Nephron (organoid): ENCODE measurements around the gene ADGRL3.

ENCODE experiments used
- H3K27ac Mint-ChIP-seq, 3 experiments: 2 replicates each; pipeline ENCODE4 v1.8.0; 2020; ENCODE audit warnings: mixed read lengths in 3 of 3, mild to moderate bottlenecking in 2 of 3, moderate library complexity in 1 of 3
- H3K27me3 Mint-ChIP-seq: 2 replicates; pipeline ENCODE4 v1.8.0; 2021; ENCODE audit warnings: low read depth, mild to moderate bottlenecking, moderate library complexity, mixed read lengths
- H3K36me3 Mint-ChIP-seq: 2 replicates; pipeline ENCODE4 v1.8.0; 2020; ENCODE audit warnings: low read depth, mixed read lengths
- H3K4me1 Mint-ChIP-seq: 2 replicates; pipeline ENCODE4 v1.8.0; 2020; ENCODE audit warnings: mixed read lengths
- H3K4me3 Mint-ChIP-seq, 3 experiments: 2 replicates each; pipeline ENCODE4 v1.8.0; 2020; ENCODE audit warnings: mild to moderate bottlenecking in 3 of 3, mixed read lengths in 3 of 3, moderate library complexity in 2 of 3
- H3K9me3 Mint-ChIP-seq: 2 replicates; pipeline ENCODE4 v1.8.0; 2020; ENCODE audit warnings: mixed read lengths
- CTCF ChIP-seq, 3 experiments: fragments of 200-600 bp; sonication (generic); IDR thresholded peaks; one replicate each; pipeline ENCODE4 v1.5.0; 2021; ENCODE audit warnings: antibody characterized with exemption in 3 of 3; ENCODE audit not compliant: unreplicated experiment in 3 of 3

Gene ADGRL3

GRCh38 chr4:61909031-61909430, 708.9 kb downstream of the ADGRL3 start:
- Mint-ChIP-seq H3K9me3 (no peaks in the 10 kb centered on the region), H3K36me3 (peaks cover 4% of the 10 kb centered on the region), H3K27me3 (no peaks in the 10 kb centered on the region), H3K4me3 (no peak overlapping the region), H3K27ac (no peak overlapping the region), H3K4me1 (no peaks in the 10 kb centered on the region)
- TF ChIP-seq CTCF (IDR thresholded peaks at IDR 0.05; ENCODE audit: unreplicated experiment in 3 of 3): no peak

GRCh38 chr4:61911313-61911756, 711.2 kb downstream of the ADGRL3 start:
- no peak overlapping the region for H3K4me3 Mint-ChIP-seq
- H3K36me3 Mint-ChIP-seq: peaks cover 4% of the 10 kb centered on the region
- H3K4me1 Mint-ChIP-seq: no peaks in the 10 kb centered on the region
- no peak for TF ChIP-seq CTCF (IDR thresholded peaks at IDR 0.05; ENCODE audit: unreplicated experiment in 3 of 3)
- H3K27ac Mint-ChIP-seq: peak overlapping the region in 1 of 3 experiments; percentile 50
- no peaks in the 10 kb centered on the region for H3K9me3 Mint-ChIP-seq
- H3K27me3 Mint-ChIP-seq: no peaks in the 10 kb centered on the region

GRCh38 chr4:61913619-61914018, 713.5 kb downstream of the ADGRL3 start:
- Mint-ChIP-seq H3K36me3 (peaks cover 4% of the 10 kb centered on the region), H3K4me1 (peaks cover 6% of the 10 kb centered on the region), H3K9me3 (no peaks in the 10 kb centered on the region), H3K27ac (no peak overlapping the region), H3K4me3 (no peak overlapping the region), H3K27me3 (no peaks in the 10 kb centered on the region)
- no peak for TF ChIP-seq CTCF (IDR thresholded peaks at IDR 0.05; ENCODE audit: unreplicated experiment in 3 of 3)

- Mint-ChIP-seq H3K4me1 (peaks cover 15% of the 10 kb centered on the region), H3K27ac (no peak overlapping the region), H3K36me3 (peaks cover 4% of the 10 kb centered on the region), H3K27me3 (no peaks in the 10 kb centered on the region), H3K9me3 (no peaks in the 10 kb centered on the region), H3K4me3 (no peak overlapping the region)
- no peak for TF ChIP-seq CTCF (IDR thresholded peaks at IDR 0.05; ENCODE audit: unreplicated experiment in 3 of 3)
Observed at GRCh38 chr4:61915501-61915900, 715.4 kb downstream of the ADGRL3 start.

- TF ChIP-seq CTCF (IDR thresholded peaks at IDR 0.05; ENCODE audit: unreplicated experiment in 3 of 3): no peak
- Mint-ChIP-seq H3K27me3 (no peaks in the 10 kb centered on the region), H3K27ac (peak overlapping the region in 2 of 3 experiments; percentile 16 to 40), H3K36me3 (no peaks in the 10 kb centered on the region), H3K4me1 (peaks cover 15% of the 10 kb centered on the region), H3K9me3 (no peaks in the 10 kb centered on the region), H3K4me3 (no peak overlapping the region)
Observed at GRCh38 chr4:61918507-61918906, 718.4 kb downstream of the ADGRL3 start.

- Mint-ChIP-seq H3K9me3 (no peaks in the 10 kb centered on the region), H3K27me3 (no peaks in the 10 kb centered on the region), H3K4me3 (no peak overlapping the region), H3K36me3 (no peaks in the 10 kb centered on the region), H3K4me1 (peaks cover 15% of the 10 kb centered on the region), H3K27ac (peak overlapping the region in 2 of 3 experiments; percentile 16 to 48)
- no peak for TF ChIP-seq CTCF (IDR thresholded peaks at IDR 0.05; ENCODE audit: unreplicated experiment in 3 of 3)
Observed at GRCh38 chr4:61918987-61919386, 718.9 kb downstream of the ADGRL3 start.
